Liver (tissue), 9 donors: ENCODE data around the gene ARMC2. TPM values are rescaled to one million over a fixed set of nuclear protein-coding genes. Genes with fewer than 3 reads are reported as not detected.

Source experiments
- DNase-seq: peaks from one replicate; pipeline ENCODE4 v3.0.0-alpha.2; 2017; ENCODE audit warnings: low spot score
- H3K27ac ChIP-seq, 2 donors: one replicate each; pipeline ENCODE4 v1.7.0; 2013; ENCODE audit warnings: inconsistent platforms in 2 of 2, low read length in 2 of 2, control low read depth in 1 of 2, low read depth in 1 of 2, mild to moderate bottlenecking in 1 of 2
- H3K27me3 ChIP-seq, 4 donors: one replicate each; pipeline versions ENCODE4 v1.6.1 to v1.7.0; 2013; ENCODE audit warnings: low read length in 3 of 4, inconsistent platforms in 1 of 4, mild to moderate bottlenecking in 1 of 4, moderate library complexity in 1 of 4; ENCODE audit not compliant: control insufficient read depth in 4 of 4, insufficient read depth in 4 of 4
- H3K36me3 ChIP-seq, 4 donors: one replicate each; pipeline versions ENCODE4 v1.6.1 to v1.7.0; 2013; ENCODE audit warnings: low read length in 3 of 4, mild to moderate bottlenecking in 3 of 4, low read depth in 1 of 4, moderate library complexity in 1 of 4; ENCODE audit not compliant: control insufficient read depth in 4 of 4, insufficient read depth in 3 of 4
- H3K4me1 ChIP-seq, 4 donors: one replicate each; pipeline versions ENCODE4 v1.6.1 to v1.7.0; 2013; ENCODE audit warnings: low read length in 3 of 4, mild to moderate bottlenecking in 3 of 4, moderate library complexity in 1 of 4; ENCODE audit not compliant: control insufficient read depth in 4 of 4, insufficient read depth in 4 of 4
- H3K4me3 ChIP-seq, 3 donors: one replicate each; pipeline versions ENCODE4 v1.6.1 to v1.7.0; 2013; ENCODE audit warnings: low read length in 3 of 3, control low read depth in 1 of 3, low read depth in 1 of 3, mild to moderate bottlenecking in 1 of 3
- H3K9ac ChIP-seq, 2 donors: one replicate each; pipeline ENCODE4 v1.7.0; 2013; ENCODE audit warnings: low read length in 2 of 2, mild to moderate bottlenecking in 2 of 2, moderate library complexity in 2 of 2, control low read depth in 1 of 2, low read depth in 1 of 2
- H3K9me3 ChIP-seq, 4 donors: one replicate each; pipeline versions ENCODE4 v1.6.1 to v1.7.0; 2013; ENCODE audit warnings: low read length in 3 of 4; ENCODE audit not compliant: control insufficient read depth in 4 of 4
- ATF3 ChIP-seq: IDR thresholded peaks from 2 replicates; pipeline ENCODE4 v1.6.1; 2016; ENCODE audit warnings: antibody characterized with exemption
- CTCF ChIP-seq: fragments of 150-350 bp; IDR thresholded peaks from 2 replicates; pipeline ENCODE4 v1.5.1; 2017; ENCODE audit warnings: improper control_type of control experiment, low read depth, low read length; ENCODE audit not compliant: missing input control
- EGR1 ChIP-seq, 2 donors: IDR thresholded peaks; 2 replicates each; pipeline ENCODE4 v1.6.1; 2016 to 2018; ENCODE audit warnings: antibody characterized with exemption in 2 of 2, low read depth in 2 of 2
- FOXA1 ChIP-seq: IDR thresholded peaks from 2 replicates; pipeline ENCODE4 v1.6.1; 2016; ENCODE audit warnings: antibody characterized with exemption
- FOXA2 ChIP-seq: IDR thresholded peaks from 2 replicates; pipeline ENCODE4 v1.6.1; 2016; ENCODE audit warnings: antibody characterized with exemption
- HNF4A ChIP-seq, 2 donors: conservative IDR thresholded peaks; 2 replicates each; pipeline ENCODE4 v1.6.1; 2016; ENCODE audit warnings: antibody characterized with exemption in 2 of 2, mild to moderate bottlenecking in 2 of 2
- JUND ChIP-seq, 2 donors: IDR thresholded peaks; 2 replicates each; pipeline ENCODE4 v1.6.1; 2016; ENCODE audit warnings: antibody characterized with exemption in 2 of 2
- MAX ChIP-seq: IDR thresholded peaks from 2 replicates; pipeline ENCODE4 v1.6.1; 2016; ENCODE audit warnings: antibody characterized with exemption
- NR2F2 ChIP-seq: IDR thresholded peaks from 2 replicates; pipeline ENCODE4 v1.6.1; 2016; ENCODE audit warnings: antibody characterized with exemption
- RAD21 ChIP-seq, 2 donors: IDR thresholded peaks; 2 replicates each; pipeline ENCODE4 v1.6.1; 2016; ENCODE audit warnings: antibody characterized with exemption in 2 of 2, mild to moderate bottlenecking in 2 of 2
- REST ChIP-seq: IDR thresholded peaks from 2 replicates; pipeline ENCODE4 v1.6.1; 2016; ENCODE audit warnings: antibody characterized with exemption, mild to moderate bottlenecking
- RXRA ChIP-seq, 2 donors: IDR thresholded peaks; 2 replicates each; pipeline ENCODE4 v1.6.1; 2017 to 2018; ENCODE audit warnings: antibody characterized with exemption in 2 of 2, mild to moderate bottlenecking in 1 of 2
- SP1 ChIP-seq: IDR thresholded peaks from 2 replicates; pipeline ENCODE4 v1.6.1; 2018; ENCODE audit warnings: antibody characterized with exemption, mild to moderate bottlenecking
- TAF1 ChIP-seq: conservative IDR thresholded peaks from 2 replicates; pipeline ENCODE4 v1.6.1; 2016; ENCODE audit warnings: antibody characterized with exemption, mild to moderate bottlenecking
- YY1 ChIP-seq: IDR thresholded peaks from 2 replicates; pipeline ENCODE4 v1.6.1; 2016; ENCODE audit warnings: antibody characterized with exemption, mild to moderate bottlenecking
- ZBTB33 ChIP-seq: IDR thresholded peaks from 2 replicates; pipeline ENCODE4 v1.6.1; 2016; ENCODE audit warnings: antibody characterized with exemption
- WGBS: extraction: QIAGEN DNeasy Blood & Tissue Kit; methylation state at CpG from one replicate; pipeline ENCODE4 v1.1.7; 2013; 5-methylcytosine and 5-hydroxymethylcytosine counted together
- polyA plus RNA-seq, 2 donors: library from polyadenylated mRNA; stranded (reverse) in 1 of 2; unstranded in 1 of 2; fragments of 200-250 nt in 1 of 2; fragments of >200 nt in 1 of 2; fragmentation: Nextera tagmentation in 1 of 2; extraction: Ambion mirVana in 1 of 2; gene quantifications; one replicate each; pipeline versions ENCODE4 v1.2.1 to v1.2.3, GENCODE V29; 2013 to 2015
- total RNA-seq, 2 donors: library from RNA; depleted of rRNA; stranded (reverse); fragments of >200 nt; gene quantifications; one replicate each; pipeline ENCODE4 v1.2.3, GENCODE V29; 2014
- donor health status: healthy.
- donor health status: healthy.
- donor health status: healthy.
- donor health status: healthy.
- donor health status: healthy.

ARMC2 gene
- total and polyA plus RNA-seq, 4 donors: 0.24 to 1.5 (median 0.73) TPM

GRCh38 chr6:108884211-108885059 is 36.2 kb downstream of the ARMC2 start:
- H3K9me3 ChIP-seq: peaks cover 0 to 1% (median 0%) of the 10 kb centered on the region in 4 donors
- 95% methylated on average over 9 of the region's 9 CpGs for WGBS

More at GRCh38 chr6:108884211-108885059, 36.2 kb downstream of the ARMC2 start:
- no peaks in the 10 kb centered on the region for H3K4me1 ChIP-seq
- DNase-seq: no peak
- no peaks in the 10 kb centered on the region for H3K27me3 ChIP-seq
- TF ChIP-seq FOXA2: no peak
- no peak for TF ChIP-seq FOXA1
- TF ChIP-seq CTCF: no peak
- TF ChIP-seq MAX: no peak
- TF ChIP-seq EGR1 (IDR thresholded peaks at IDR 0.05; ENCODE audit: low read depth in 2 of 2): no peak
- no peak for TF ChIP-seq REST
- no peak for TF ChIP-seq RAD21 (IDR thresholded peaks at IDR 0.05)
- TF ChIP-seq YY1: no peak
- no peak for TF ChIP-seq HNF4A (conservative IDR thresholded peaks at IDR 0.05)
- TF ChIP-seq RXRA (IDR thresholded peaks at IDR 0.05): no peak
- TF ChIP-seq TAF1: no peak
- TF ChIP-seq JUND (IDR thresholded peaks at IDR 0.05): no peak
- no peak for TF ChIP-seq ATF3
- TF ChIP-seq NR2F2: no peak
- no peak for TF ChIP-seq SP1
- no peak for TF ChIP-seq ZBTB33
- no peak overlapping the region for H3K4me3 ChIP-seq
- no peak overlapping the region for H3K9ac ChIP-seq
- no peaks in the 10 kb centered on the region for H3K36me3 ChIP-seq
- H3K27ac ChIP-seq: no peak overlapping the region
